Keratinocyte (primary cell): ENCODE results near the gene PDF. TPM values are rescaled to one million over a fixed set of nuclear protein-coding genes. Genes with fewer than 3 reads are reported as not detected.

Experiments
- DNase-seq: peaks from one replicate; pipeline ENCODE4 v3.0.0-alpha.2; 2011; ENCODE audit warnings: low read depth, missing footprints, low spot score
- FAIRE-seq: peaks from 2 replicates; lab custom pipeline; 2011; peaks lifted over from hg19 to GRCh38; lab: Jason Lieb, UNC
- H2AFZ ChIP-seq: 2 replicates; pipeline ENCODE4 v1.6.0; 2012; ENCODE audit warnings: low read length, control low read depth, inconsistent platforms; ENCODE audit not compliant: control insufficient read depth
- H3K27ac ChIP-seq: 2 replicates; pipeline ENCODE4 v1.5.1; 2011; ENCODE audit warnings: low read length; ENCODE audit not compliant: control insufficient read depth, insufficient read depth
- H3K27me3 ChIP-seq: 3 replicates; pipeline ENCODE4 v1.6.0; 2011; ENCODE audit warnings: low read length; ENCODE audit not compliant: control insufficient read depth, insufficient read depth; ENCODE audit errors: extremely low read depth
- H3K36me3 ChIP-seq, 2 experiments: 2 replicates in 1 of 2; 3 replicates in 1 of 2; pipeline ENCODE4 v1.5.1; 2011; ENCODE audit warnings: low read length in 2 of 2, mild to moderate bottlenecking in 1 of 2; ENCODE audit not compliant: control insufficient read depth in 2 of 2, insufficient read depth in 2 of 2; ENCODE audit errors: extremely low read depth in 1 of 2
- H3K4me1 ChIP-seq: 3 replicates; pipeline ENCODE4 v1.5.1; 2011; ENCODE audit warnings: low read length; ENCODE audit not compliant: control insufficient read depth, insufficient read depth; ENCODE audit errors: extremely low read depth
- H3K4me2 ChIP-seq: 3 replicates; pipeline ENCODE4 v1.6.0; 2011; ENCODE audit warnings: low read depth, low read length; ENCODE audit not compliant: control insufficient read depth, insufficient read depth; ENCODE audit errors: extremely low read depth
- H3K4me3 ChIP-seq, 3 experiments: fragments of 200-600 bp in 1 of 3; sonication (generic) in 1 of 3; 2 replicates in 2 of 3; 3 replicates in 1 of 3; pipeline ENCODE4 v1.5.1; 2011 to 2016; ENCODE audit warnings: low read length in 3 of 3, mild to moderate bottlenecking in 3 of 3, control low read depth in 2 of 3, inconsistent platforms in 1 of 3, low read depth in 1 of 3, mixed read lengths in 1 of 3, mixed run types in 1 of 3, moderate library complexity in 1 of 3; ENCODE audit not compliant: control insufficient read depth in 2 of 3, insufficient read depth in 2 of 3; ENCODE audit errors: extremely low read depth in 1 of 3
- H3K79me2 ChIP-seq: 2 replicates; pipeline ENCODE4 v1.6.0; 2012; ENCODE audit warnings: low read length; ENCODE audit not compliant: control insufficient read depth, insufficient read depth
- H3K9ac ChIP-seq: 3 replicates; pipeline ENCODE4 v1.6.0; 2011; ENCODE audit warnings: low read length; ENCODE audit not compliant: control insufficient read depth, insufficient read depth; ENCODE audit errors: extremely low read depth
- H3K9me1 ChIP-seq: 3 replicates; pipeline ENCODE4 v1.6.0; 2011; ENCODE audit warnings: low read length; ENCODE audit not compliant: control insufficient read depth, insufficient read depth; ENCODE audit errors: extremely low read depth
- H3K9me3 ChIP-seq: 2 replicates; pipeline ENCODE4 v1.5.1; 2012; ENCODE audit warnings: low read depth, low read length; ENCODE audit not compliant: control insufficient read depth
- H4K20me1 ChIP-seq: 3 replicates; pipeline ENCODE4 v1.6.0; 2011; ENCODE audit warnings: low read length; ENCODE audit not compliant: control insufficient read depth, insufficient read depth; ENCODE audit errors: extremely low read depth
- CTCF ChIP-seq, 3 experiments: IDR thresholded peaks in 1 of 3; conservative IDR thresholded peaks in 1 of 3; optimal IDR thresholded peaks in 1 of 3; 2 replicates in 2 of 3; 3 replicates in 1 of 3; pipeline versions ENCODE3 to v1.5.1; 2011; ENCODE audit warnings: low read length in 3 of 3, mild to moderate bottlenecking in 3 of 3, moderate library complexity in 2 of 3, control low read depth in 1 of 3, inconsistent platforms in 1 of 3; ENCODE audit not compliant: insufficient read depth in 2 of 3; ENCODE audit errors: extremely low read depth in 1 of 3
- EZH2 ChIP-seq: IDR thresholded peaks from one replicate; pipeline ENCODE4 v1.6.1; 2012; ENCODE audit warnings: inconsistent platforms, mild to moderate bottlenecking, low read length, moderate library complexity
- dilution Hi-C: fragments of 300-500 bp; cut with MboI; formaldehyde crosslinking; loops from one replicate; pipeline ENCODE4 v1.7.0; 2020; ENCODE audit warnings: low sequenced_read_pairs; ENCODE audit not compliant: extremely low pct_ligation_motif_present
- polyA plus RNA-seq, 5 experiments: library from polyadenylated mRNA; depleted of rRNA in 3 of 5; stranded (reverse) in 3 of 5; stranded (forward) in 1 of 5; unstranded in 1 of 5; fragments of >200 nt; gene quantifications; 1 replicate in 1 of 5; 2 replicates in 3 of 5; 3 replicates in 1 of 5; pipeline versions ENCODE4 v1.2.1 to v1.2.3, GENCODE V29; 2011 to 2012; ENCODE audit warnings: missing spikeins in 2 of 5, low read depth in 1 of 5, low replicate concordance in 1 of 5

Gene PDF
- polyA plus RNA-seq, 1 donor (not counting 4 experiments of a cell fraction or from before 2014, with no cell fraction given), result 3.0 TPM

DNA sequence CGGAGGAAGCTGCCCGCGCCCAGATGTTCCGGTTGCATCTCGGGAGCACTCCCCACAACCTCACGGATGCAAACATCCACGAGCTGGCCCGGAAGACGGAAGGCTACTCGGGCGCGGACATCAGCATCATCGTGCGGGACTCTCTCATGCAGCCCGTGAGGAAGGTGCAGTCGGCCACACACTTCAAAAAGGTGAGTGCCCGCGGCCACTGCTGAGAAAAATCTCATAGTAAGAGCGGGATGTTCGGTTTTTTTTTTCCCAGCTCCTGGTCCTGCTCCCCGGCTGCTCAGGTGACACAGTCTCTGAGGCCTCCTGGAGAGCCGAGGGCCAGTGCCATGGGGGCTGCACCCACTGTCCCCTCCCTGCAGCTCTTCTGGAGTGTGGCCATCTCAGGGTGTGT, 9.3 kb downstream of the PDF start:
- no peaks in the 10 kb centered on the region for H3K9me1 ChIP-seq
- peaks cover 49% of the 10 kb centered on the region for H3K79me2 ChIP-seq
- no peaks in the 10 kb centered on the region for H3K4me1 ChIP-seq
- TF ChIP-seq CTCF (optimal IDR thresholded peaks at IDR 0.05 in 1 of 3, IDR thresholded peaks at IDR 0.05 in 1 of 3, conservative IDR thresholded peaks at IDR 0.05 in 1 of 3; ENCODE audit: extremely low read depth in 1 of 3, insufficient read depth in 2 of 3, low read length in 3 of 3) (no peak), EZH2 (no peak)
- no peak for FAIRE-seq
- dilution Hi-C loops, result no loop called here
- peaks cover 57 to 68% of the 10 kb centered on the region in 2 experiments for H3K36me3 ChIP-seq
- no peaks in the 10 kb centered on the region for H3K9me3 ChIP-seq
- no peak overlapping the region for H3K4me3 ChIP-seq
- H3K4me2 ChIP-seq, result no peak overlapping the region
- DNase-seq, result no peak
- H3K9ac ChIP-seq, result no peak overlapping the region
- H3K27me3 ChIP-seq, result no peaks in the 10 kb centered on the region
- no peak overlapping the region for H2AFZ ChIP-seq
- peaks cover 5% of the 10 kb centered on the region for H4K20me1 ChIP-seq
- no peak overlapping the region for H3K27ac ChIP-seq

GRCh38 chr16:69320740-69321073, 9.7 kb downstream of the PDF start:
- Histone ChIP-seq H3K27ac (no peak overlapping the region), H3K9ac (no peak overlapping the region), H3K4me2 (no peak overlapping the region), H3K4me1 (no peaks in the 10 kb centered on the region), H4K20me1 (peaks cover 5% of the 10 kb centered on the region), H3K9me1 (no peaks in the 10 kb centered on the region), H3K4me3 (no peak overlapping the region), H3K79me2 (peaks cover 49% of the 10 kb centered on the region), H2AFZ (no peak overlapping the region), H3K9me3 (no peaks in the 10 kb centered on the region), H3K36me3 (peaks cover 56 to 65% of the 10 kb centered on the region in 2 experiments), H3K27me3 (no peaks in the 10 kb centered on the region)
- DNase-seq (no peak), FAIRE-seq (no peak)
- dilution Hi-C loops, result no loop called here
- TF ChIP-seq CTCF (optimal IDR thresholded peaks at IDR 0.05 in 1 of 3, IDR thresholded peaks at IDR 0.05 in 1 of 3, conservative IDR thresholded peaks at IDR 0.05 in 1 of 3; ENCODE audit: extremely low read depth in 1 of 3, insufficient read depth in 2 of 3, low read length in 3 of 3), result no peak
- no peak for TF ChIP-seq EZH2
